Cerebellar nuclear complex (tissue), 1 donor: ENCODE results near the gene IRS2.

Source experiments
- DNase-seq, 2 experiments: peaks; one replicate each; lab custom pipeline; 2025; lab: John Stamatoyannopoulos, UW

The IRS2 gene

DNA sequence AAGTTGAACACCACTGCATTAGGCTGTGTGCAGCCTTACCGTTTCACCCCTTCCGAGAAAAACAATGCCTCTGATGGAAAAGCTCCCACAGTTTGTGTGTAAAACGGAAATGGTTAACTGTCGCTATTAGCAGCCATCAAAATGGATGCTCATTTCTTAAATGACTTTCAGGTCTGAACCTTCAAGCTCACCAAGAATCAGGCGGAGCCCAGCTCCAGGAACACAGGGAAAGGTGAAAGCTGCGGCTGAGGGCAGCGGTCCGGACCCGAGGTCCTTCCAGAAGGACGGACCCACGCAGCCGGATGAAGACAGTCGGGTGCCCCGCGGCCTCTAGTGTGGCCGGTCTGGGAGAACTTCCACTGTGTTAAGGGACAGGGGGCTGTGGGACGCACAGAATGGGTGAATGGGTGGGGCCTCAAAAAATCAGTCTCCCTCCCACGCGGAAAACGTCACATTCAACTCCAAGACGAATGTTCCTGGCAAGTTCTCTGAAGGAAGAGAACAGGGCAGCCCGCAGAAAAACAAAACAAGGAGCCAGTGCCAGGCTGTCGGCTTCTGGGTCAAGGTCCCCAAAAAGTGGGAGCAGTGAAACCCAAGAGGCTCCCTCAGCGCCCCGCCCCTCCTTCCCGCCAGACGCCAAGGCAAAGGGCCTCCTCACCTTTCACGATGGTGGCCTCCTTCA lies 4.9 kb downstream of the IRS2 start:
- no peak for DNase-seq

DNA sequence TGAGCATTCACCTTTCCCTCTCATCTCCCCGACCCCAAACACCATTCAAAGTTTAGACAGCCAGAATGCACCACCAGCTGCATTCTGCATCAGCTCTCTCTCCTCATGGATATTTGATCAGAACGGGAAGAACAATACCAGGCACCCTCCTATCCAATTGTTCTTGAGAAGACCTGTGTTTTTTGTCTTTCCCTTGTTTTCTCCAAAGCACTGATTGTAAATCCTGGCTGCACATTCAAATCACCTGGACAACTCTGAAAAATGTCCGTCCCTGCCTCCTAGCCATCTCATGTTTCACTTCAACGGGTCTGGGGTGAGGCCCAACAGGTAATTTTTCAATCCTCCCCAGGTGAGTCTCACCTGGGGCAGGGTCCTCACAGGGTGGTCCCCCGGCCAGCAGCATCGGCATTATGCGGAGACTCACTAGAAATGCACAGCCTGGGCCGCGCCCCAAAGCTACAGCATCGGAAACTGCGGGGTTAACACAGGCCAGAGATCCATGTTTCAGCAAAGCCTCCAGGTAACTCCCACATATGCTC lies 5.5 kb downstream of the IRS2 start:
- no peak for DNase-seq

DNA sequence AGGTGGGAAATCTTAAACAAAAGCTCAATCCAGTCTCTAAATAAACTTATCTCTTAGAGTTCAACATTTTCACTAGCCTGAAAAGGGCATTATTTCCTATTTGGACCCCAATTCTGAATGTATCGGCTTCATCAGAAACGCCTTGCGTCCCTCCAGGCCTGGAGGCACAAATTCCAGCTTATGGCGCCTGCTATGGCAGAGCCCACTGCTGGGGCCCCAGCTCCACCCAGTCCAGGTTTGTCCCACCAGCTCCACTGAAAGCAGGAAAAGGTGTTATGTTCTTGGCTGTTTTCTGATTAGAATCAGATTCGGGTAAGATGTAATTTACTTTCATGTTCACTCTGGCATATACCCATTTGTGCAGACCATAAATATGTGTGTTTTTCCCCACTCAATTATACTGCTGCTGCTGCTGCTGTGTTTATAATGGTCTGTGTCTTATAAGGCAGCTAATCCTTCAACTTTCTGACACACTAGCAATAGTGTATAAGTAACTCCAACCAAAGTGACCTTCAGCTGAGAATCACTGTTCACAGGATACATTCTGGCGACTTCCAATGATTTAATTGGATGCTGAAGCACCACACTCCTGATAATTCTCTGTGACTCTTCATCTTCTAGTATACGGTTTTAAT lies 6.4 kb downstream of the IRS2 start:
- no peak for DNase-seq

DNA sequence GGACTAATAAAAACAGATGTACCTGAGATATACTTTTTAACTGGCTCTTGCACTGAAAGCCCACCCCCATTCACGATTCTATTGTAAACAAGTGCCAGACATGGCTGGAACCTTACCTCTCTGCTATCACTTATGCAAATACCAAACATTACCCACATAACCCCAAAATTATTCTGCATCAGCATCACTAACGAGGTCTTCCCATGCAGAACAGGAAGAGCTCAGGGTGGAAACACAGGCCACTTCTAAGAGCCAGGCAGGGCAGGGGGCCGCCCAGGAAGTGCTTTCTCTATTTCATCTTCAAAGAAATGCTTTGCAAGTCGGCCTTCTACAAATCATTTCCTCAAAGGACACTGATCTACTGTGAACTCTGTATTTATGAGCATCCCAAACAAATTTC lies 7.3 kb downstream of the IRS2 start:
- DNase-seq: no peak

DNA sequence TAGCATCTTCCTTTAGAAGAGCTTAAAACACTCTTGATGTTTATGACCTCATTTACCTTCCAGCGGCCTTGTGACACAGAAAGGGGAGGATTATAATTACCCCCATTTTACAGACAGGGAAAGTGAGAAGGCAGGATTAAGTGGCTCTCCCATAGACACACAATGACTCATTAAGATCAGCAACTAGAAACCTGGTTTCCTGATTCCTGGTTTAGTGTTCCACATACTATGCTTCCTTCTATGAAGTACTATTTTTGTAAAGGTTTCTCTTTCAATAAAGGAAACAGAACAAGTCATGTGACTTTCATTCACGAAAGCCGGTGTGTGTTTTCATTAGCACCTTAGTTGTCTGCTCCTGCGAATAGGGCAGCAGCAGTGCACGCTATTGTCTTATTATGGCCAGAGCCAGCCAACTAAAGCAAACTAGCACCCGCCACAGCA lies 8.3 kb downstream of the IRS2 start:
- DNase-seq: no peak

DNA sequence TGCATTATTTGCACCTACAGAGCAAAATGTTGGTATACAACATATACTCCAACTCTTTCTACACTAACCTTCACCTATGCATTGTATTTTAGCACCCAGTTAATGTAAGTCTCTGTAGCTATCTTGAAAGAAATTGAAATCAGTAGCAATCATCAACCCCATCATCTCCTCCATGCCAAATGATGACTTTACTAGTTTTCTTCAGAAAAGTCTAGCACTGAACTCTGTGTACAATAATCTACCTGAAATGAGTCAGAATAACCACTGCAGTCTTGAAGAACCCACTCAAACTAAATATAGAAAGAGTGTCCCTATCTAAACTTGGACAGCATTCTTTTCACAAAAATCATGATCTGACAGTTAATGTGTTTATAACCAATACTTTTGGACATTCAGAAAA lies 9.8 kb downstream of the IRS2 start:
- no peak for DNase-seq

DNA sequence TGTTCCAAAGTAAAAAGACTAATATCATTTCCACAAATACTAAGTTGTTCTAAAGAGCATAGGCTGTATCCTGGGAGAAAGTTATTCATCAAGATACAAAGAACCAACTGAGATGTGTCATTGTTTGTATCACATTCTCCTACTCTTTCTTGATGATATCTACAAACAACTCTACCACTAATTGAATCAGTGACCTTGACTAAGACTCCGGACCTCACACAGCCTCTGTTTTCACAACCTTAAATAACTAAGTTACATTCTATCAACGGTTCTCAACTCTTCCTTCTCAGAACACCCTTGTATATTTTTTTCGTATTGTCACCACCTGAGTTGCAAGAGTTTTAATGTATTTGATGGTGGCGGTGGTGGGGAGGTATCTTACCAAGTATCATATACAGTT lies 12.6 kb downstream of the IRS2 start:
- DNase-seq: no peak

DNA sequence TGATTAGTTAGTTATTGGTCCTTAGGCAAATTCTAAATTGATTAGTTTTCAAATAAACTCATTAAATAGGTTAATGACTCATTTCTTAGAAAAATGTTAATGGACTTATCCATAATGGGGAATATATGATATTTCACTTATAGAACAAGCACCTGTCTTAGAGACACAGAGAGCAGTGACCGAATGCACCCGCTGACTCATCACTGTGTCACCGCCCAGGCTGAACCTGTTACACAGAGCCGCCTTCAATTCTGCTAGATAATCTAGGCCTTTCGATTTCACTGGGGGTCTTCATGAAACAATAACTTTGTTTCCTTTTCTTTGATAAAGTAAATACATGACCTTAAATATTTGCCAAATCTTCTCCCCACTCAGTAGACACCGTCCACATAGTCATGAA lies 13.1 kb downstream of the IRS2 start:
- no peak for DNase-seq

DNA sequence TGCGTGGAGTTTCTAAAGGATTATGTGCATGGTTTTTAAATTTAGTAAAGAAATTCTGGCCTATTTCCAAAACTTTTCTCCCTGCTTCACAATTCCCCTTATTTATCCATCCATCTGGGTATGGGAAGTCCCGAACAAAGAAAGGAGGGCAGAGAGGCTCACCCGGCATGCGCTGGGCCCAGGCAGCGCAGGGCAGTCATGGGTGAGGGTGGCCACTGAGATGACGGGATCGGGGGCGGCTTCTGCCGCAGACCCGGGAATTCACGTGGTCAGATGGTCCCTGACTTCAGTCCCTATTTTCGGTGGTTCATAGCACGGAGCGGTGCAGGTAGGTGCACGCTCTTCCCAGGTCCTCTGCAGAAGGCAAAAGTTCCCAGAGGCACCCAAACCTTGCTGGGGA lies 14.5 kb downstream of the IRS2 start:
- DNase-seq: no peak

DNA sequence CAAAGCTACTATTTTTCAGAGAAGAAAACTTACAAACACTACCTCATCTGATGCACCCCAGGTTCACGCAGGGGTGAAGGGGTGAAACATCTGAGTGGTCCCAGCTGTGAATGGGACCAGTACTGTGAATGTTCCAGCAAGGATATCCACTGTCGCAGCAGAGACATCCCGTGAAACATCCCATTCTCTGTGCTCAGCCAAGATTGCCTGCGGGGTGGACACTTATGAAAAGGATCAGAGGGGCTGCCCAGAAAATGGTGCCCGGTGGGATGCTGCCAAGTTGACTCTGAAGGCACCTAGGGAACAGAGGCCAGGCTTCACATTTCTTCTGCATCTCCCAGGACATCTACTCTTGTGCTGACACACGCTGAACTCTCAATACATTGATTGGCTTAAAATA lies 15.9 kb downstream of the IRS2 start:
- no peak for DNase-seq

DNA sequence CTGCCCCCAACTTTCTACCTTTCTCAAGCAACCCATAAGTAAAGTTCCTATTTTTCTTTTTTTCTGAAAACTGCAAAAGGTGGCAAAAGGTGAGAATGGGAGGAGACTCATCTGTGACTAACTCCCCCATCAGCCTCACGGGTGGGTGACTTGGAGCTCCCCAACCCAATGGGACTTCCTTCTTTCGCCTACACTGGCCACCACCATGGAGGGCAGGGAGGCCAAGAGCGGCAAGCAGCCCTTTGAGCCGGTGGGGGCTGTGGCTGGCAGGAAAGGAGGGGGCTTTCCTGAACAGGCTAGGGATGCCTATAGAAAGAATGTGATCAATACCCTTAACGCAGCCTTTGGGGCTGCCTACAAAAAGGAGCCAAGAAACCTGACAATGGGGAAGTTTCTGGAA lies 16.5 kb downstream of the IRS2 start:
- no peak for DNase-seq

DNA sequence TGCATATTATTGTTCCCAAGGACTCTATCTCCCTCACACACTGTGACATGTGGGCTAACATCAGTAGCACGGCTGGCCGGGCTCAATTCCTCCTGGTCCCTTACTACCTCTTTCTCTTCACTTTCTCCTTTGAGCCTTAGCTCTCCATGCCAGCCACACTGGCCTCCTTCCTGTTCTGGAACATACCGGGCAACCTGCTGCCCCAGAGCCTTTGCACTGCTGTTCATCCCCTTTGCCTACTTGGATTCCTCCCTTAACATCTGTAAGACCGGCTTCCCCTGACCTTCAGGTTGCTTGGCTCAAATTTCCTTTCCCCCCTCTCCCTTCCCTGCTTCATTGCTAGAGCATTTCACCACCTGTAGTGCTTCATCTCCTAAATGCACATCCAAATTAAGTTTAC lies 17.1 kb downstream of the IRS2 start:
- DNase-seq: no peak

DNA sequence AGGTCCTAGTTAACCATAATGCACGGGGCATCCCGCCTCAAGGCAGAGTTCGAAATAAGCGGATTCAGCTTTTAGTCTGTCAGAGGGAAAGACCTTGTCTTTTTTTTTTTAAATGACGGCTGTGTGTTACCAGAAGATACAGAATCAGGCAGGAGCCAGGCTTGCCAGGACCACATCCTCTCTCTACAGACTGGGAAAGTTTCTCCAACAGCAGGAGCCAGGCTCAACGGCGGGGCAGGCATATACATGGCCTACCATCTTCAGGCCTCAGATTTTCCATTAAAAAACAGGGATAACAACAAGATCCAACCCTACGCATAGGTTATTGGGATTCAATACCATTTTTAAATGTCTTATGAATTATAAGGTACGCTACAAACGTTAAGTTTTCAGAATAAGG lies 17.8 kb downstream of the IRS2 start:
- no peak for DNase-seq

DNA sequence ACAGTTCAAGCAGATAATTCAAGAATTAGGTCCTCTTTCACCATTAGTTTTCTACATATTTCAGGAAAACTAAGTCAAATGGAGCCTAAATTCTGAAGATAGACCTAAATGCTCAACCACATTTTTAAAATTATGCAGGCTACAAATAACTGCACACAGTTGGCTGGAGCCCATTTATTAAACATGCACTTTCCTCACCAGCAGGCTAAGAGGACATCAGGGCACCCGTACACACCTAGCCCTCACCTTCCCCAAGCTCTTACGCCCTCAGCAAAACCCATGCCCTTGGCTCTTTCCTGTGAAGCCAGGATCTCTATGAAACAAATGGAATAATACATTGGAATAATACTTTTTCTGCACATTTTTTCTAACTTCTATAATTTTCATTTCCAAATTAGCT lies 18.2 kb downstream of the IRS2 start:
- DNase-seq: no peak

DNA sequence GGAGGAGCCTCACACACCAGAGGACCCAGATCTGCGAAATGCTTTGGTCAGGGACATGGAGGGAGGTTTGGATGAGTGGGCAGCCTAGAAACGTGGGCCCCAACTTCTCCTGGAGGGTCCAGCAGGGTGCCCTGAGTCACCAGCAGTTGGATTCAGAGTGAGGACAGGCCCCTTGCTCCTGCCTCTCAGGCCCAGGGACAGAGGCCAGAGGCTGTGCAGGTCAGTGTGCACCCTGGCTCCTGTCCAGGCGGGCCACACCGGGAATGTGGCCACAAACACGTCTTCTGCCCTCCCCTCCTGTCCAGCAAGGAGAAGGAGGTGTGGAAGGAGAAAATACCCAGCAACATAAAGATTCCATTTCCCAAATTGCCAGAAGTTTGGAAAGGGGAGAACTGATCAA lies 19.4 kb downstream of the IRS2 start:
- no peak for DNase-seq

DNA sequence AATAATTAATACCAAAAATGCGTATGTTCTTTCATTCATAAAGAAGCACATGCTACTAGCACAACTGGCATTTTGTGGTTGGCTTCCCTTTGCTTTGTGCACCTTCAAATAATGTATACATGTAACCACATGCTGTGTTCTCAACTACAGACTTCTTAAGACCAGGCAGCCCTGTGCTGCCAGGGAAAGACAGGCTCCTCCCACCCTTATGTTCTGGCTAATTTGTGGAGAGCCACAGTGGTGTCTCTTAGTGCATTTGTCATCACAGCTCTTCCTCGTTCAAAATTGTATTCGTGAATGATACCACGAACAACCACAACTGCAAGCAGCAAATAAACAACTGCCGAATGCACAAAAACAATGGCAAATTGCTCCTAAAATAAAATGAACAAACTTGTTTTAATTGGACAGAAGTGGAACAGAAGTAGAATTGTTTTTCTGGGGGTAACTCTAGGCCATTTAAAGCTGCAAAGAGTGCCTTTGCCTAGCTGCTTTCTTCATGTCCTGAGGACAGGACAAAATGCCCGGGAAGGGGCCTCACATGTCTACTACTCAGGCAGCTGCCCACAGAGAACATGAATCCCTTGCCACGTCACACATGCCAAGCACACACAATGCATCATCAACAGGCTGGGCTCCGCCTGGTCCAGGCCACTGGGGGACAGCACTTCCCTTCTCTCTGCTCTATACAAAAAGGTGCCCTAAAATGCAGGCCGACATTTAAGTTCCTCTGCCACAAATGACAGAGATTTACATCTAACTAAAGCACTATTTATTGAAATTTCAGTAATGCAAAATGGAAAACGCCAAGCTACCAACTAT lies 21.7 kb downstream of the IRS2 start:
- DNase-seq: no peak

DNA sequence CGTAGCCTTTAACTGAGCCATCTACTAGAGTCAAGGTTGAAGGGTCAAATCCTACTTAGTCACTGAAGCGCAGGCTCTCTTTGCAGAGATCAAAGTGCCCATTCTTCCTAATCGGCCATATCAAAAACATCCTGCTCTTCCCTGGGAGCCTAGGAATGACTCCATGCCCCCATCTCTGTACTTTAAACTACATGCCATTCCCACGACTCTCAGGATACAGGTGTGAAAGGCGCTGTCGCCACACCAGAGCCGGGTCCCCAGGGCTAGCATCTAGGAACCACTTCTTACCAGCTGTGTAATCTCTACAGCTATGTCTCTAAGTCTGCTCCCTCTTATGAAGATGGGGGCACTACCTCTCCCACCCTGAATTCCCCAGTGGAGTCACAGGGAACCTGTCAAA lies 22.3 kb downstream of the IRS2 start:
- DNase-seq: no peak

DNA sequence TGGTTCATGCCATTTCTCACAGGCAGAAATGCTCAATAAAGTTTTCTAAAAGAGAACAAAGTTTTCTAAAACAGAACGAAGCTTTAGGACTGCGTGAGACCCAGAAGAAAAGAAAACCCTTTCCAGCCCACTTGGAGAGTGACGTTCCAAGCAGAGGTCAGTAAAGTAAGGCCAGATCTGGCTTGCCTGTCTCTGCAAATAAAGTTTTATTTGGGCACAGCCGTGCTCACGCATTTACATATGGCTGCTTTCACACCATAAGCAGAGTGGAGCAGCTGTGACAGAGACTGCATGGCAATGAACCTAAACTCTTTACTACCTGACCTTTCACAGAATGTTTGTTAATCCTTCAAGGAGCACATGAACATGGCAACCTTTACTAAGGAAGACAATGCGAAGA lies 23.6 kb downstream of the IRS2 start:
- no peak for DNase-seq

DNA sequence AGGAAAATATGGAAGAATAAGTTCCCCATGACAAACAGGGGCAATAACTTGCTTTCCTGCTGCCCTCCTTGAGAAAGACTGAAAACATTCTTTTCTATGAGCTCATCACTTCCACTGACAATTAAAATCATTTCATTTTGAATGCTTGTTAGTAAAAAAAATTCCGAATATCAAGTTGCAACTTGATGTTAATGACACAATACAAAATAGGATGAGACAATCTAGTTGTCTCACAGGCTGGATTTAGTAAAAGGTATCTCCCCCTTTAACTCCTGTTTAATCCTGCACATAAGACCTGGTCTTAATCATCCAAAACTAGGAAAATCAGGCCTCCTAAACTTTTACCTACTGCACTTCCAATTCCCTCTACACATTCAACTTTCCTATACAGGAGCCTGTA lies 24.7 kb downstream of the IRS2 start:
- DNase-seq: no peak

DNA sequence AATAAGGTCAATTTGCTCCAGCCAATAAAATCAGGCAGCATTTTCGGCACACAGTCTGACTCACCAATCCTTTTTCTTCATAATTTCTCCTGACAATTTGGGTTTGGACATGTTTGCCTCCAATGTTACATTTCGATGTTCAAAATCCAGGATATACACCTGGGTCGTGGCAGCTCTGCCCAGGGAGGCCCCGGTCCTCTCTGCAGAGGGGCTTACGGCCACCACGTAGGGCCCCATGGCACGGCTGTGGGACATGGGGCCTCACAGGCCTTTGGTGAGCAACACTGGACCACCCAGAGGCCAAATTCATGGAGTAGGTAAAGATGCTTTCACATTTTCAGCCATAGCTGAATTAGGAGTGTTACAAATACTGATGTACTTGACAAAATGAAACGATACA lies 25.4 kb downstream of the IRS2 start:
- DNase-seq: no peak

DNA sequence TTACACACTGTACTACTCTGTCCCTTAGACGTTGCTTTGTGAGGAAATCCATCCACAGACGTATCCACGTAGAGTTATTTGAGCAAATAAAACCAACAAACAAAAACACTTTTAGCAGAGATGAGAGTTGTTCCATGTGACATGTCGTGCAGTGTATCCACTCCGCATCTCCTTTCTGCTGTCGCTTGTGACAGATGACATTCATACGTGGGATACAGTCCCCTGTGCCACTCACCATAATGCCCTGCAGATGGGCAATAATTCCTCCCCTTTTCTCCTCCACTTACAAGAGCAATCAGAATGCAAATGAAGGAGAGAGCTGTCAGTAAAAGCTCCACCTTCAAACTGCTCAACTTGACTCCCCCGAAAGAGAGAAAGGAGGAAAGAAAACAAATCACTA lies 26.0 kb downstream of the IRS2 start:
- DNase-seq: no peak

DNA sequence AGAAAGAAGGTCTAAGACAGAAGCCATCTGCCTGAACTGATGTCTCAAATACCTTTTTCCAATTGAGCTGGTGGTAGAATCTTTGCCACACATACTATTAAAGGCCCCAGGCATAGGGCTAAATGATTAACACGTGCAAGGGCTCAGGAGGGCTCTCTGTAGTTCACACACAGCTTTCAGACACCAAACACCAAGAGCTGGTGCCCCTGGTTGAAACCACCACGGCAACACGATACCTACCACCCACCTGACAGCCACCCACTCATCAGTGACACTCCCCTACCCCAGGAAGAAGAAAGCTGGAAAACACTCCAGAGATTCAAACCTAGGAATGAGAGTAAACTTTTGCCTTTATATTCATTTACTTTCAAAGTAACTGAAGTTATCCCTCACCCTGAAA lies 26.8 kb downstream of the IRS2 start:
- no peak for DNase-seq

DNA sequence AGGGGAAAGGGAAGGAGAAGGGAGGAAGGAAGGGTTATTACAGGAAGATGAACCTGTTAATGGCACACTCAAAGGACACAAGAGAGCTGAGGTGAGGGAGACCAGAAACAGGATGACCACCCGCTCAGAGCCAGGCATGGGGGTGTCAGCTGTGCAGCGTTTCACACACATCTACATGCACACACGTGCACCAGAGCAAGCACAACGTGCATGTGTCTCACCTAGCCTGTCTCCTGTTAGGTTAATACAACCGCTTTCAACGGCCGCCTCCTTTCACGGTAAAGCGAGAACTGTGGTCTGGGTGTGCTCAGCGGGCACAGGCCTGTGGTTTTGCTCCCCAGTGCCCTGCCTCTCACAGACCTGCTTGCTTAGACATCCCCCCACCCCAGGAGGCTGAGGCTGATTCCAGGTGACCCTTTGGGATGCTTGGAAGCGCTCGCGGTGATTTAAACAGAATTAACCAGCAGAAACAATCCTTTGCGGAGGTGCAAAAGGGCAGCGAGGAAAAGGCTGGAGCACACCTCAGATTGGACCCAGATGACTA lies 27.4 kb downstream of the IRS2 start:
- DNase-seq: no peak
